ENCODE results near the gene GOPC. TPM values are rescaled to one million over a fixed set of nuclear protein-coding genes. Genes with fewer than 3 reads are reported as not detected.

GOPC gene
- total and polyA plus RNA-seq, 2 of the 4 experiments (the other 2 are of a cell fraction) = 23.4 to 23.8 TPM

GRCh38 chr6:117642976-117643375 is 40.7 kb upstream of the GOPC start:
- H3K36me3 ChIP-seq (ENCODE audit: control insufficient read depth, insufficient read depth, low read length) = no peaks in the 10 kb centered on the region
- intact Hi-C loops (cut with micrococcal nuclease) = no loop called here

More at GRCh38 chr6:117642976-117643375, 40.7 kb upstream of the GOPC start:
- no peaks in the 10 kb centered on the region for H3K79me1 ChIP-seq (ENCODE audit: low read depth in 1 of 2, low read length in 2 of 2)
- no CpG with 5 or more reads among the region's 2 CpGs for WGBS, 2 experiments (ENCODE audit: extremely low coverage in 2 of 2, insufficient read length in 1 of 2)
- H3K9ac ChIP-seq (ENCODE audit: low read depth, low read length) = no peak overlapping the region
- H2BK20ac ChIP-seq (ENCODE audit: low read depth, low read length) = no peak overlapping the region
- no peak for TF ChIP-seq RAD21 (IDR thresholded peaks at IDR 0.05; ENCODE audit: low read length)
- no peak for TF ChIP-seq ELK1 (IDR thresholded peaks at IDR 0.05; ENCODE audit: borderline replicate concordance, low read depth, low read length)
- TF ChIP-seq USF2 (IDR thresholded peaks at IDR 0.05; ENCODE audit: low read depth, low read length) = no peak
- TF ChIP-seq CTCF (conservative IDR thresholded peaks at IDR 0.05; ENCODE audit: low read depth, low read length) = no peak
- TF ChIP-seq NFE2L2 (IDR thresholded peaks at IDR 0.05; ENCODE audit: low read depth, low read length) = no peak
- TF ChIP-seq CHD1 (IDR thresholded peaks at IDR 0.05; ENCODE audit: low read depth, low read length) = no peak
- no peak for TF ChIP-seq FOS (IDR thresholded peaks at IDR 0.05; ENCODE audit: low read depth, low read length)
- TF ChIP-seq RCOR1 (IDR thresholded peaks at IDR 0.05; ENCODE audit: insufficient replicate concordance, low read length) = no peak
- no peak for TF ChIP-seq MAFK (IDR thresholded peaks at IDR 0.05; ENCODE audit: low read depth, low read length)
- no peak for TF ChIP-seq SMC3 (IDR thresholded peaks at IDR 0.05; ENCODE audit: low read depth, low read length)
- no peak for TF ChIP-seq BHLHE40 (IDR thresholded peaks at IDR 0.05; ENCODE audit: low read depth, low read length)
- H3K27me3 ChIP-seq (ENCODE audit: control insufficient read depth, insufficient read depth, low read length) = no peaks in the 10 kb centered on the region
- H3K4me2 ChIP-seq (ENCODE audit: low read depth, low read length) = no peak overlapping the region
- no peak overlapping the region for H2AFZ ChIP-seq (replicated peaks; ENCODE audit: low read length, poor library complexity)
- H3K4me3 ChIP-seq (ENCODE audit: insufficient read depth, low read depth, low read length) = no peak overlapping the region
- dilution Hi-C loops (cut with HindIII; ENCODE audit: low sequenced_read_pairs, unreplicated experiment) = no loop called here
- no peak overlapping the region for H2BK5ac ChIP-seq (ENCODE audit: low read depth, low read length, poor library complexity, severe bottlenecking)
- H4K8ac ChIP-seq (ENCODE audit: low read depth in 2 of 2, low read length in 2 of 2) = no peak overlapping the region
- H3K9me1 ChIP-seq (ENCODE audit: insufficient read depth, low read length) = no peaks in the 10 kb centered on the region
- no peak overlapping the region for H3K18ac ChIP-seq (ENCODE audit: low read depth, low read length)
- H4K5ac ChIP-seq (ENCODE audit: low read depth, low read length) = no peak overlapping the region
- H2AK5ac ChIP-seq (ENCODE audit: low read depth, low read length) = no peak overlapping the region
- H3K14ac ChIP-seq (replicated peaks; ENCODE audit: low read depth, low read length) = no peak overlapping the region
- no peaks in the 10 kb centered on the region for H3K4me1 ChIP-seq (ENCODE audit: control insufficient read depth, insufficient read depth, low read length)
- H3K27ac ChIP-seq (ENCODE audit: insufficient read depth, low read length) = no peak overlapping the region
- ATAC-seq (ENCODE audit: low read depth) (no peak), DNase-seq (no peak)
- no peak overlapping the region for H2BK15ac ChIP-seq (ENCODE audit: low read depth, low read length)
- H3K56ac ChIP-seq (ENCODE audit: extremely low read depth, insufficient read depth, low read length) = no peak overlapping the region
- BruUV-seq (replicated peaks) = no TSS peak
- H3K9me3 ChIP-seq (ENCODE audit: control insufficient read depth, insufficient read depth, low read length) = no peaks in the 10 kb centered on the region
- no peak overlapping the region for H4K91ac ChIP-seq (ENCODE audit: insufficient read depth, low read depth, low read length)
- H2AK9ac ChIP-seq (replicated peaks; ENCODE audit: low read depth, low read length, poor library complexity) = no peak overlapping the region
- no peaks in the 10 kb centered on the region for H4K20me1 ChIP-seq (ENCODE audit: insufficient read depth, low read length)
- in situ Hi-C loops (cut with MboI; ENCODE audit: low sequenced_read_pairs) = no loop called here
- POLR2A ChIA-PET (ENCODE audit: unreplicated experiment) = no interaction called here
- no peak overlapping the region for H3K23ac ChIP-seq (ENCODE audit: low read depth, low read length)
- no peak overlapping the region for H3K4ac ChIP-seq (ENCODE audit: low read depth, low read length)
- CTCF ChIA-PET = interaction anchor here (0.5 kb wide), 2 partner anchors 54 to 289 kb away, joined by 3 to 4 read pairs; no protein-coding TSS in a partner anchor
- no peak overlapping the region for H2BK120ac ChIP-seq (ENCODE audit: low read depth, low read length)
